HFFc6 (cell line): ENCODE measurements around the gene KDM2A. TPM values are rescaled to one million over a fixed set of nuclear protein-coding genes. Genes with fewer than 3 reads are reported as not detected.

ENCODE experiments used
- DNase-seq: peaks from one replicate; pipeline ENCODE4 v3.0.0-alpha.2; 2018
- H3K27ac Mint-ChIP-seq: 2 replicates; pipeline ENCODE4 v1.8.0; 2020; ENCODE audit warnings: mild to moderate bottlenecking, mixed read lengths
- H3K27me3 Mint-ChIP-seq: 2 replicates; pipeline ENCODE4 v1.8.0; 2021; ENCODE audit warnings: mild to moderate bottlenecking, moderate library complexity, mixed read lengths; ENCODE audit not compliant: insufficient read depth
- H3K36me3 Mint-ChIP-seq: 2 replicates; pipeline ENCODE4 v1.8.0; 2021; ENCODE audit warnings: low read depth, mixed read lengths
- H3K4me1 Mint-ChIP-seq: 2 replicates; pipeline ENCODE4 v1.8.0; 2020; ENCODE audit warnings: low read depth, mixed read lengths
- H3K4me3 Mint-ChIP-seq: 2 replicates; pipeline ENCODE4 v1.8.0; 2020; ENCODE audit warnings: mild to moderate bottlenecking, moderate library complexity, mixed read lengths
- H3K9me3 Mint-ChIP-seq: 2 replicates; pipeline ENCODE4 v1.8.0; 2020; ENCODE audit warnings: mild to moderate bottlenecking, mixed read lengths
- total RNA-seq, 6 experiments: library from RNA; stranded (reverse); fragmentation: NEBNext Ultra II Directional; extraction: Animal tissue kit (Norgen Biotek cat#: 25700); gene quantifications; 2 replicates in 1 of 6; 3 replicates in 5 of 6; pipeline ENCODE4 v1.2.3, GENCODE V29; 2021
- TF ChIP-seq, protein P1 (sequence below): fragments of 200-600 bp; sonication (generic); IDR thresholded peaks from 2 replicates; pipeline ENCODE4 v1.5.0; 2021; ENCODE audit warnings: antibody characterized with exemption, mild to moderate bottlenecking

Gene KDM2A
- total RNA-seq, 6 experiments from 2014 or later: 46.1 to 55.0 (median 49.7) TPM

DNA sequence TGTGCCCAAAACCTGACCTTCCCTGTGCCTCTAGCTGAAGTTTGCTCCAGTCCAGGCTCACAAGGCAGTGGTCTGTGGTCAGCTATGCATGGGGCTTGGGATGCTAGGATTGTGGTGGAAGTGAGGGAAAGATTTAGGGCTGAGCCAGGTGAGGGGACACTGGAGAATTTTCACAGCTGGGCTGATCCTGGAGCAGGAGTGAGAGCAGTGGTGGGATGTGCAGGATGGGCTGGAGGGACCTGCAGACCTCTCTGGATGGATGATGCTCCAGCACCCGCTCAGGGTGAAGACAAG is 23.9 kb upstream of the KDM2A start:
- Mint-ChIP-seq H3K36me3 (no peaks in the 10 kb centered on the region), H3K9me3 (no peaks in the 10 kb centered on the region), H3K27ac (no peak overlapping the region), H3K27me3 (peaks cover 10% of the 10 kb centered on the region; the same call in 1 of the 2 replicates), H3K4me3 (no peak overlapping the region), H3K4me1 (no peaks in the 10 kb centered on the region)
- TF ChIP-seq, protein P1, sequence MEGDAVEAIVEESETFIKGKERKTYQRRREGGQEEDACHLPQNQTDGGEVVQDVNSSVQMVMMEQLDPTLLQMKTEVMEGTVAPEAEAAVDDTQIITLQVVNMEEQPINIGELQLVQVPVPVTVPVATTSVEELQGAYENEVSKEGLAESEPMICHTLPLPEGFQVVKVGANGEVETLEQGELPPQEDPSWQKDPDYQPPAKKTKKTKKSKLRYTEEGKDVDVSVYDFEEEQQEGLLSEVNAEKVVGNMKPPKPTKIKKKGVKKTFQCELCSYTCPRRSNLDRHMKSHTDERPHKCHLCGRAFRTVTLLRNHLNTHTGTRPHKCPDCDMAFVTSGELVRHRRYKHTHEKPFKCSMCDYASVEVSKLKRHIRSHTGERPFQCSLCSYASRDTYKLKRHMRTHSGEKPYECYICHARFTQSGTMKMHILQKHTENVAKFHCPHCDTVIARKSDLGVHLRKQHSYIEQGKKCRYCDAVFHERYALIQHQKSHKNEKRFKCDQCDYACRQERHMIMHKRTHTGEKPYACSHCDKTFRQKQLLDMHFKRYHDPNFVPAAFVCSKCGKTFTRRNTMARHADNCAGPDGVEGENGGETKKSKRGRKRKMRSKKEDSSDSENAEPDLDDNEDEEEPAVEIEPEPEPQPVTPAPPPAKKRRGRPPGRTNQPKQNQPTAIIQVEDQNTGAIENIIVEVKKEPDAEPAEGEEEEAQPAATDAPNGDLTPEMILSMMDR: no peak; the same call in 1 of the 2 replicates
- no peak for DNase-seq

DNA sequence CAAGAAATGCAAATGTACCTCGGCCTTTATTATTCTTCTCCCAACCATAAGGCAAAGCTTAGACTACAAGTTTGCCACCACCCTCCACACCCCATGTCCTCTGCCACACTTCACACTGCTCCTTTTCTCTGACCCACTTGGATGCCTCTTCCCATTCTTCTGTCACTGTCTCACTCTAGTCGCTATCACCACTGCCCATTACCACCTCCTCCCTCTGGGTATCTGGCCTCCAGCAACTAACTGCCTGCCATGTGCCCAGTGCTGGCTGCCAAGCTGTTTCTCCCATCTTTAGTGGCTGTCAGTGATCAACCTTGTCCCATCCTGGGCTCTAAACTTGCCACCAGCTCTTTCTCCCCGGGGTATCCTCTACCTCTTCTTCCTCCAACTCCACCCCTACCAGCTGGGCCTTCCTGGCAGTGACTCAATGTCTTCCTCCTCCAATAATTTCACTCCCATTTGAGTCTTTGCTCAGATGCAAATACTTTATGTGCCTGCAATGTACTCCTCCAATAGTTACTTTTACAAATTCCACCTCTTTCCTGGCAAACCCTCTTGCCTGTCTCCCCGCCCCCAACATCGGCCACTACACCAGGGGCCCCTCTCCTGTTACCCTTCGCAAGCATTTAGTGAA is 20.1 kb upstream of the KDM2A start:
- H3K4me1 Mint-ChIP-seq: no peaks in the 10 kb centered on the region
- no peak overlapping the region for H3K4me3 Mint-ChIP-seq
- peaks cover 15% of the 10 kb centered on the region; the same call in 1 of the 2 replicates for H3K27me3 Mint-ChIP-seq
- H3K27ac Mint-ChIP-seq: no peak overlapping the region
- TF ChIP-seq, protein P1: no peak
- no peaks in the 10 kb centered on the region for H3K36me3 Mint-ChIP-seq
- H3K9me3 Mint-ChIP-seq: no peaks in the 10 kb centered on the region
- no peak for DNase-seq

DNA sequence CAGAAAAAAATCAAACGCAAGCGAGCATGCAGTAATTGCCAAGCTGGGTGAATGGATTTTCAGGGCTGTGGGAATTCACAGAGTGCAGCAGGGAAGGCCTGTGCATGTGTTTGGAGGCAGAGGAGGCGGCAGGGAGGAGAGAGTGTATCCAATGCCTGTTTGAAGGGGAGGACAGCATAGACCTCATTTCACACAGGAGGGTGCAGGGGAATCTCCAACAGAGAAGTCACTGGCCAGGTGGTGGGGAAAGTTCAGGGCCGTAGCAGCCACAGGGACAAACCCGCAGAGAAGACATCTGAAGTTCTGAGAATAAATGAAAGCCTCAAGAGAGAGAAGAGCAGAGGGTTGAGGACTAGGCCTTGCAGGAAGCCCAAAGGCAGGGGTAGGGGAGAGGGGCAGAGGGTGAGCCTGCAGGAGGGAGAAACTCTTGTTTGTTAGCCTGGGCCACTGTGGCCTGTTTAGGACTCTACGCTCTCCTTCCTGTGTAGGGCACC is 19.2 kb upstream of the KDM2A start:
- TF ChIP-seq, protein P1: no peak
- H3K4me1 Mint-ChIP-seq: no peaks in the 10 kb centered on the region
- peaks cover 16% of the 10 kb centered on the region; the same call in 1 of the 2 replicates for H3K27me3 Mint-ChIP-seq
- DNase-seq: no peak
- no peak overlapping the region for H3K27ac Mint-ChIP-seq
- H3K4me3 Mint-ChIP-seq: no peak overlapping the region
- no peaks in the 10 kb centered on the region for H3K36me3 Mint-ChIP-seq
- no peaks in the 10 kb centered on the region for H3K9me3 Mint-ChIP-seq

DNA sequence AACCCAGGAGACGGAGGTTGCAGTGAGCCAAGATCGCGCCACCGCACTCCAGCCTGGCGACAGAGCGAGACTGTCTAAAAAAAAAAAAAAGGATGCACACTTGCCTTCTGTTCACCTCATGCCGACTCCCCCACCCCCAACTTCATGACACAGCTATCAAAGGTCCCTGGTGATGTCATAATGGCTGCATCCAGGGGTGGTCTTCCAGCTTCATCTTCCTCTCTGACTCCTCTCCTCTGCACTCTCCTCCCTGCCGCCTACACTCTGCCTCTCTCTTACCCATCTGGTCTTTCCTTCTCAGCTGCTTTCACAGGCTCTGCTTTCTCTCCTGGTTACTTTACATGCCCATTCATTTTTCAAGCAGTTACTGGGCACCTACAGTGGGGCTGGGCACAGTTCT is 16.4 kb upstream of the KDM2A start:
- no peaks in the 10 kb centered on the region for H3K36me3 Mint-ChIP-seq
- DNase-seq: no peak
- no peaks in the 10 kb centered on the region for H3K4me1 Mint-ChIP-seq
- TF ChIP-seq, protein P1: no peak
- H3K27me3 Mint-ChIP-seq: peaks cover 6% of the 10 kb centered on the region; the same call in 1 of the 2 replicates
- no peaks in the 10 kb centered on the region for H3K9me3 Mint-ChIP-seq
- H3K4me3 Mint-ChIP-seq: no peak overlapping the region
- no peak overlapping the region for H3K27ac Mint-ChIP-seq

DNA sequence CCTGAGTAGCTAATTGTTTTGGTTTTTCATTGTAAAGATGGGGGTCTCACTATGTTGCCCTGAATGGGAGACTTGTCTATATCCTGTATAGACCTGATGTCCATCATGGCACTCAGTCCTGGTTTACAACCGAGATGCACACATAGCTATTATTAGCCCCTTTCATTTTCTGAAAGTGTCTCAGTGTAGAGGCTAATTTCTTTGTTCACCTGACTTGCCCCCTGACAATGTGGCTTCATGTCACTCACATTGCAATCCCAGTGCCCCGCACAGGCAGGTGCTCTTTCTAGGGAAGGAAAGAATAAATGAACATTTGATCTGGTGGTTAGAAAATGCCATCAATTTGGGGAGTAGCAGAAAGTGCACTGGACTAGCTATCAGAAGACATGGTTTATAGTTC is 13.1 kb upstream of the KDM2A start:
- TF ChIP-seq, protein P1: no peak
- Mint-ChIP-seq H3K27me3 (peaks cover 11% of the 10 kb centered on the region), H3K27ac (no peak overlapping the region), H3K9me3 (no peaks in the 10 kb centered on the region), H3K4me1 (no peaks in the 10 kb centered on the region), H3K4me3 (no peak overlapping the region), H3K36me3 (no peaks in the 10 kb centered on the region)
- DNase-seq: no peak
